Muscle of back (tissue), 11 donors: ENCODE data around the gene PPT1. TPM values are rescaled to one million over a fixed set of nuclear protein-coding genes. Genes with fewer than 3 reads are reported as not detected.

Experiments used
- DNase-seq, 3 donors: peaks; one replicate each; pipeline versions ENCODE4 v3.0.0 to v3.0.0-alpha.2; 2013
- polyA plus RNA-seq, 10 donors: library from polyadenylated mRNA; unstranded; fragments of 120-200 nt; gene quantifications; one replicate each; pipeline ENCODE4 v1.2.1, GENCODE V29; 2013; ENCODE audit not compliant: insufficient read length in 10 of 10

Gene PPT1
- polyA plus RNA-seq, 10 donors = 40.7 to 69.1 (median 48.9) TPM

GRCh38 chr1:40094466-40095110, 2.5 kb downstream of the PPT1 start:
- DNase-seq = no peak

GRCh38 chr1:40092706-40093639, 4.1 kb downstream of the PPT1 start:
- no peak for DNase-seq

GRCh38 chr1:40092241-40092640, 4.8 kb downstream of the PPT1 start:
- no peak for DNase-seq

- DNase-seq = no peak
Observed at GRCh38 chr1:40090652-40091355, 6.2 kb downstream of the PPT1 start.

DNA sequence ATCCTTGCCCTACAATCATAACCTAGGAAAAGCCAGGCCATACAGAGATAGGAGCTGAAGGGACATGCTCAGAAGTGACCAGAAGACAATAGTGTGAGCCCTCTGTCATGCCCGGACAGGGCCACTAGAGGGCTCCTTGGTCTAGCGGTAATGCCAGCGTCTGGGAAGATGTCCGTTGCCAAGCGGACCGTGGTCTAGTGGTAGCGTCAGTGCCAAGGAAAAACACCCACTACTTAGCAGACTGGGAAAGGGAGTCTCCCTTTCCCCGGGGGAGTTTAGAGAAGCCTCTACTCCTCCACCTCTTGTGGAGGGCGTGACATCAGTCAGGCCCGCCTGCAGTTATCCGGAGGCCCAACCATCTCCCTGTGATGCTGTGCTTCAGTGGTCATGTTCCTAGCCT, 12.3 kb downstream of the PPT1 start:
- DNase-seq = peak in 2 of 3 donors; percentile 34 to 56

- DNase-seq = no peak
Observed at GRCh38 chr1:40081871-40082270, 15.2 kb downstream of the PPT1 start.

GRCh38 chr1:40079774-40080400, 17.2 kb downstream of the PPT1 start:
- no peak for DNase-seq

- peak in 2 of 3 donors; percentile 22 to 40 for DNase-seq
Observed at GRCh38 chr1:40078512-40079333, 18.3 kb downstream of the PPT1 start.

- DNase-seq = peak; percentile 22 to 43 (median 33)
Observed at GRCh38 chr1:40076895-40077312, 20.1 kb downstream of the PPT1 start.

- no peak for DNase-seq
Observed at GRCh38 chr1:40075266-40075665, 21.8 kb downstream of the PPT1 start.

DNA sequence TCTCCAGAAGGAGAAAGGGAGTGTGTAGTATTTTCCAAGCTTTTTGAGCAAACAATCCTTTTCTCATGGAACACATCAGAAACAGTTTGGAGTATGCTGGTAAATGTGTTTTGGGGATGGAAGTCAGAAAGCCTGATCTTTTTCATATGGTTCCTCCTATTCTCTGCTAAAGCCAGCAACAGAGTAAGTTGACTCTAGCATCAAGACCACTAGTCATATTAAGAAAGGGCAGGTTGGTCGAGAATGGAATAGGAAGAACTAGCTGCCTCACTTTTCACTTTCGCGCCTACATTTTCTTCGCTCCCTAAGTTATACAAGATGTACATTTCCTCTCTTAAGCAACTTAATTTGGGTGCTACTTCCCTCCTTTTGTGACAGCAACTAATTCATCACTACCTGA, 24.0 kb downstream of the PPT1 start:
- no peak for DNase-seq

DNA sequence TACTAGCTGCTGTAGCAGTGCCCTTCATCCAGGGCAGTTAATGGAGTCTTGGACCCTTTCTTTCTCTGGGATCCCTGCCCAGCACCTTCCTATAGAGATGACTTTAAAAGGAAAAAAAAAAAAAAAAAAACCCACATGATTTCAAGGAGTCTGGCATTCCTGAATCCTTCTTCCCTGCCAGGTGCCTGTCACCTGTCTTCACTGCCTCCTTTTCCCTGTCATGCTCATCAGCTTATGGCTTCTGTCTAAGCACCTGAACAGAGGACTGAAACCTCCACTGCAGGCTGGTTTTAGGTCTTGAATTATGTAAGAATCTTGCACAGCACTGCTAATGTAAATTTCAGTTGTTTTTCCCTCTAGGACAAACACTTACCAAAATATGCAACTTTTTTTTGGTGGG, 24.9 kb downstream of the PPT1 start:
- no peak for DNase-seq

DNA sequence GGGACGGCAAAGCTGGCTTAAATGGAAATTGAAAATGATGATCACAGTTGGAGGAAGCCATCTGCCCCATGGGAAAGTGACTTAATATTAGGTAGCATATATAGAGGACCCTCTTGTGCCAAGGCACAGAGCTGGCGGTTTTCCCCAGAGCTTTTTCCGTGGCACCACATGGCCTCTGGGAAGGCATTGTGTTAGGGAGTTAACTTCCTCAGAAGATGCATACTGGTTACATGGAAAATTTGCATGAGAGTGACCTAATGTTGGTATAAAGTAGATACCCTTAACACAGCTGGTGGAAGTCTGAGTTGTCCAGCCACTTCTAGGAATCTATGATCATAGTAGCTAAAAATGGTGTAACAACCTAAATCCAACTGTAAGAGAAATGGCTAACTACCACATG, 29.2 kb downstream of the PPT1 start:
- DNase-seq = no peak

- no peak for DNase-seq
Observed at GRCh38 chr1:40067023-40067422, 30.0 kb downstream of the PPT1 start.

DNA sequence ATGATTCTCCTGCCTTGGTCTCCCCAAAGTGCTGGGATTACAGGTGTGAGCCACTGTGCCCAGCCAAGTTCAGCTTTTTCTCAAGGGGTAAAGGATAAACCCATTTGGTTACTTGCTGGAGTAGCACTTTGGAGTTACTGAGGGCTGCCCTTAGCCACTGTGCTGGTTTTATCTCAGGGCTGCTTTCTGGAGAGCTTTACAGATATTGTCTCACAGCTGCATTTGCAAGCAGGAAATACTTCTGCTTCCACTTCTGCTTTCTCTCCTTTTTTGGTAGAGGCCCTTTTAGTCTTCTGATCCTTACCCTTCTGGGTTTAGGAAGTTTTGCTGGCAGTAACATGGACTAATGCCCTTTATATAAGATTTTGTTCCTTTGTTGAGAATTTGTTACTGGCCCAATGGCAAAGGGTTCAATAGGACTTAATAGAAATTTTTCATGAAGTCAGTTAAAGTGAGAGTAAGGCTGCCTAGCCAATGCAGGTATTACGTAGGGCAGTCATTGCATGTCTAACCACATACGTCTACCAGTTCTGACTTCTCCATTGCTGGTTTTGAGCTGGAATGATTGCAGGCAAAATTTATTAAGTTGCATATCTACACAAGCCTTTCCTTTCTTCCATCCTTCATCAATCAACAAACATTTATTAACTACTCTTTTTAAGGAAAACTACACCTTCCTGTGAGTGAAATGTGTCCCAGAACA, 32.1 kb downstream of the PPT1 start:
- DNase-seq = peak in 1 of 3 donors; percentile 22

DNA sequence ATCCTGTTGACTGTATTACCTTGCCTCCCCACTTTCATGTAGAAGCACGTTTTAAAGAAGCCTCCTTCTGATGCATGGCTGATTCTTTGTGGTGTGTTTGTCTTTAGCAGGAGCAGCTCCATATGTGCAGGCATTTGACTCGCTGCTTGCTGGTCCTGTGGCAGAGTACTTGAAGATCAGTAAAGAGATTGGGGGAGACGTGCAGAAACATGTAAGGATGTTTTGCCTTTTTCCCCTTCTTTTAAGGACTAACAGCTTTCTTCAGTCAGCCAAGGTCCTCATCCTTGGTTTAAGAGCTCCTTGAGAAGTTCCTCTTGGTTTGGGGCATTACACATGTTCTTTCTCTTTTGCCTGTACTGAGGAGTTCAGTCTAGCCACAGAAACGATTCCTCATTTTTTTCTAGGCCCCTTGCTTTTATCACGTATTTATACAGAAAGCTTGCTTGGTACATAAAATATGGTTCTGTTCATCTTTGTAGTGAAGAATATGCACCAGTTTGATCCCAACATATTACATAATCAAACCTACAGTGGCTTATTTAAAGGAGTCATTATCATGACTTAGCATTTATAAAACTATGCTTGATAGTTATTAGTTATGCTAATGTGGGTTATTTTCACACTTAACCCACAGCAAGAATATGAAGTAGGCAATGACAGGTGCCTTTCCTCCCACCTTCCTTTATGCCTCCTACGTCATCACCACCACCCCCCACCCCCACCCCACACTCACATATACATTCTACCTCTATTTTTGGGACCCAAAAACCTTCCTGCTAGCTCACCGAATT, 36.9 kb downstream of the PPT1 start:
- DNase-seq = no peak

GRCh38 chr1:40059338-40059959, 37.6 kb downstream of the PPT1 start:
- no peak for DNase-seq

- no peak for DNase-seq
Observed at GRCh38 chr1:40058453-40059337, 38.4 kb downstream of the PPT1 start.
